Activated CD8-positive, alpha-beta memory T cell treated with anti-CD3 and anti-CD28 coated beads, Interleukin-2, amount 50 U/mL, for 4 hours (primary cell): Measurements from ENCODE around the gene SMARCD1.
"Not testable (repeated sequence)": the region's sequence is repeated elsewhere in the genome, so short reads cannot be mapped to it uniquely, and the experiment has no call there.

Experiments
- DNase-seq: peaks from one replicate; pipeline ENCODE4 v3.0.0-alpha.2; 2020

SMARCD1 gene

GRCh38 chr12:50081096-50081808 is 3.9 kb upstream of the SMARCD1 start:
- DNase-seq, result no peak

DNA sequence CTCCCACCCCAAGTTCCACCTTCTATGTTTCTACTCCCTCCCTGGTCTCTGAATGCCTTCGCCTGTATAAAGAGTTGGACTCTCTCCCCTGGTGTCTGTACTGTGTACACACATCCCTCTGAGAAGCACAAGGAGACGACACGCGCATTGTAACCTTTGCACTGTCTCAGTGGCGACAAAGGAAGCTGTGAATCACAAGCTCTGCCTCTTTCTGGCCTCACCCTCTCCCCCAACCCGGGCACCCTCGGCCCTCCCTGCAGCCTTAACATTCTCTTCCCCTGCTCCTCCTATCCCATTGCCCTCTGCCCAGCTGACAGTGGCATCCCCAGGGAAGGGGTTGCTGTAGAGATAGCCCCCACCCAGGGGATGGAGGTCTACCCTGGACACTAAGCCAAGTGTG is 2.5 kb upstream of the SMARCD1 start:
- DNase-seq, result no peak

- DNase-seq, result no peak
These were observed 1.8 kb upstream of the SMARCD1 start for GRCh38 chr12:50083301-50083700.

- not testable (repeated sequence) for DNase-seq
These were observed 750 bp upstream of the SMARCD1 start for GRCh38 chr12:50084409-50084774.

GRCh38 chr12:50085615-50086072 is 502 bp downstream of the SMARCD1 start:
- DNase-seq, result no peak

DNA sequence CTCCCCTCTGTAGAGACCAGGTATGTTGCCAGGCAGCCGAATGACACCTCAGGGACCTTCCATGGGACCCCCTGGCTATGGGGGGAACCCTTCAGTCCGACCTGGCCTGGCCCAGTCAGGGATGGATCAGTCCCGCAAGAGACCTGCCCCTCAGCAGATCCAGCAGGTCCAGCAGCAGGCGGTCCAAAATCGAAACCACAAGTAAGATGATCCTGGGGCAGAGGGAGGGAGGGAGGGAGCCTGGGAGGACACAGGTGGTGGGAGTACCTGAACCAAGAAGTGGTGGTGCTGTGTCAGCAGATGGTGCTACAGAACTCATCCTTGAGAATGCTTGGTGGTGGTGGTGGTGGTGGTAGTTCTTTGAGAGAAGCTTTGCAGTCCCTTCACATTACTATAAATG is 1.0 kb downstream of the SMARCD1 start:
- DNase-seq, result no peak

DNA sequence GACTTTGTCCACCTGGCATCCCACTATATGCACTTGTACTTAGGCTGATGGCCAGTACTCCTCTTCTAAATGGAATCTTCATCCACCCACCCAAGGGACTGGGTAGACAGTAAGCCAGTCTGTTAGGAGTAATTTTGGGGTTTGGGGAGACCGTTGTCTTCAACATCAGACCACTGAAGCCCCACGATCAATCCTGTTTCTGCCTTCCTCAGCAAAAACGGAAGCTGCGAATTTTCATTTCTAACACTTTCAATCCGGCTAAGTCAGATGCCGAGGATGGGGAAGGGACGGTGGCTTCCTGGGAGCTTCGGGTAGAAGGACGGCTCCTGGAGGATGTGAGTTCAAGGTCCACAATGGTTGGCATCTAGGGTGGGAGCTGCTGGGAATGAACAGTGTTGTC is 2.0 kb downstream of the SMARCD1 start:
- no peak for DNase-seq

- no peak for DNase-seq
These were observed 2.9 kb downstream of the SMARCD1 start for GRCh38 chr12:50087995-50088394.

DNA sequence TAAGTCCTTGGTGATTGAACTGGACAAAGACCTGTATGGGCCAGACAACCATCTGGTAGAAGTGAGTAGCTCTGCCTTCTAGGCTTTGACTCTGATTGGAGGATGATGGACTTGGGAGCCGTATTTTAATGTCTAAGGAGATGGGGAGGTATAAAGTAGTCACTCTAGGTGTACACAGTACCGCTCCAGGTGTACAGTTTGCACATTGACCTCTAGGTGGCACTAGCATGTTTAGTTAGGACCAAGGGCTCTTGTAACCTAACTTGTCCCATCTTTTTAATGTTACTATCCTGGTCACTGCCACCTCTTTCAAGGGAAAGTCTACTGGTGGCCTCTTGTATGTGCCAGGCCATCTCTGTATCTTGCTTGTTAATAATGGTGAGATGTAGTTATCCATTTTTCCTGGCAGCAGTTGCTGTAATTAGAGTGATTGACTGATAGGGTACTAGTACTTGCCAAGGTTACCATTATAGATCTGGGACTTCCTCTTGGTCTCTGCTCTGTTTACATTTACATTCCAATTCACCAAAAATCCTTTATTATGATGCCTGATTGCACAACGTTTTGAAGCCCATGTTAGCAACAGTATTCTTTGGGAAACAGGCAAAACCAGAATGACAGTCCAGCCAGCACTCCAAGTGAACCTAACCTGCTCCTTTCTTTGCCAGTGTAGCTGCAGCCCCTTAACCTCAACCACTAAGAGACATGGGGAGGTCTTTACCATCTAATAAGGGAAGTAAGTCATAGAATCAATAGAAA is 3.6 kb downstream of the SMARCD1 start:
- peak; percentile 52 for DNase-seq

DNA sequence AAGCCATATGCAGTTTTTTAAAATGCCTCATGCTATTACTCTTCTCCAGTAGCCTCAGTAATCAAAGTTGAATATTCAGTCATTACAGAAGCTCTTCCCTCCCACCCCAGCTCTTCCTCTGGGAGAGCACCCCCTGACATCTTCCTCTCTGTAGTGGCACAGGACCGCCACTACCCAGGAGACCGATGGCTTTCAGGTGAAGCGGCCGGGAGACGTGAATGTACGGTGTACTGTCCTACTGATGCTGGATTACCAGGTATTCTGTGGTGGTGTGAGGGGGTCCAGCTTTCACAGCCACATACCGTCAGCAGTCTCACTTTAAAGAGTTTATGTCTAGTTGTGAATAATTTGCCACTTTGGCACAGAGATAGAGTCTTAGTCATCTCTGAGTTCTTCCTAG is 4.6 kb downstream of the SMARCD1 start:
- no peak for DNase-seq

GRCh38 chr12:50090391-50090790 is 5.2 kb downstream of the SMARCD1 start:
- DNase-seq, result no peak

GRCh38 chr12:50097952-50098351 is 12.8 kb downstream of the SMARCD1 start:
- no peak for DNase-seq

DNA sequence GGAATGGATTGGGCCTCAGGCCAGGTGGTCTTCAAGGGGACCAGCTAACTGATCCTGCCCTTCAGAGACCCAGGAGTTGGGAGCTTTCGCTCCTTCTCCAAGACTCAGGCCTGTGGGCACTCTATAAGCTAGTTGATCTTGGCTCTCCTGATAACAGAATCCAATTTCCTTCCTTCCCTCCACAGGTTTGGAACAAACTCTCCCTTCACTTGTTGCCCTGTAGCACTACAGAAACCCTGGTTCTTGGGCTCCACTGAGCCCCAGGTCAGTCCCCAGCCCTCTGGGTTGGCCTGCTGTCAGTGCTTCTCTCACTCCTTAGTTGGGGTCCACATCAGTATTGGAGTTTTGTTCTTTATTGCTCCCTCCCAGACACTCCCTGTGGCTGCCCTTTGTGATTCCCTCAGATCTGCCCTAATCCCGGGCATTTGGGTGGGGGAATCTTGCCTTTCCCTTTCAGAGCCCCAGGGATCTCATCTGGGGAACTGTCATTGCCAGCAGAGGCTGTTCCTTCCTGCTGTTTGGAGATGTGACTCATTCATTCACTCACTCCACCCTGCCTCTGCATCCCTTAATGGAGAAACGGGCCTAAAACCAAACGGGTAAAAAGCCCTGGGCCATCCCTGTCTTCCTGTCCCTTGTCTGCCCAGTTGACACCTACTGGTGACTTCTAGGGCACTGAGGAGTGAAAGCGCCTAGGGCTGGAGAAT is 14.3 kb downstream of the SMARCD1 start:
- DNase-seq, result no peak

GRCh38 chr12:50100561-50100960 is 15.4 kb downstream of the SMARCD1 start:
- no peak for DNase-seq

- DNase-seq, result no peak
These were observed 16.5 kb downstream of the SMARCD1 start for GRCh38 chr12:50101663-50102062.

DNA sequence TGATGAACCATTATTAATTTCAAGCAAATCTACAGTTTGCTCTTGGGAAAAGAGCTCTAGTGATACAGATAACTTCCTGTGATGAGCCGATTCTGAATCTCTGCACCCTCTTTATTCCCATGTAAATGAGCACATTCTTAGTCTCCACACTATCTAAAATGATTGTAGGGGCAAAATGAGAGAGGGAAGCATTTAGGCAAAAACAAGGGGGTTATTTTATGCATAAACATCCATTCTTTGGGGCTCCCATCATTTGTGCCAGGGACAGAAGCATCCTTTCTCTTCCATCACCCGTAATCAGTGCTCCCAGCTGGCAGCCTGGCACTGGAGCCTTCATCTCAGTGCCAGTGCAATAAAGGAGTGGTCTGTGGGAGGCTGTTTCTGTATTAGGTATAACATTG is 17.0 kb downstream of the SMARCD1 start:
- no peak for DNase-seq

DNA sequence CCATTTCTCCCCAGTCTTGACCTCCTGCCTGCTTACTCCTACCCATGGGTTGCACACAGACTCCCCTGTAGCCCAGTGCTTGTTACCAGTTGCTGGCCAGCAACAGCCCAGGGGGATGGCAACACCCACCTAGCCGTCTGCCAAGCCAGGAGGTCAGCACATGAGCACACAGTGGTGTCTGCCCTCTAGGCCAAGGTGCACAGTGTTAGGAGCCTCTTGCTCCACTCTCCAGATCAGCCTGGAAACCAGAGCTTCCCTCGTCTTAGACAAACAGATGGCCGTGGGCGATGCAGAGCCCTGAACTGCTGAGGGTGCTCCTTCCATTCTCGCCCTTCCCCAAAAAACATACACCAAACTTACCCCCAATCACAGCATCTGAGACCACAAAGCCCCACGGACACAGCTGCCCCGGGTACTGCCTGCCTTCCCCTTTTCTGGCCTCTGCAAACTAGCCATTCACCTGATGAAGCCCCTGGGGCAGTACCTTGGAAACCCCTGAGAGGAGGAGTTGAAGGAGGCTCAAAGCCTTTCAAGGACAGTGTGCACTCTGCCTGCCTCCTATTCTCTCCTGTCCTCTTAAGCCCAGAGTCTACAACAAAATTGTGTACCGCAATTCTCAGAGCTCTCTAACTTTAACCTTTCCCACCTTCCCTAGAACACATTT is 17.6 kb downstream of the SMARCD1 start:
- DNase-seq, result no peak

- no peak for DNase-seq
These were observed 18.2 kb downstream of the SMARCD1 start for GRCh38 chr12:50103351-50103750.

DNA sequence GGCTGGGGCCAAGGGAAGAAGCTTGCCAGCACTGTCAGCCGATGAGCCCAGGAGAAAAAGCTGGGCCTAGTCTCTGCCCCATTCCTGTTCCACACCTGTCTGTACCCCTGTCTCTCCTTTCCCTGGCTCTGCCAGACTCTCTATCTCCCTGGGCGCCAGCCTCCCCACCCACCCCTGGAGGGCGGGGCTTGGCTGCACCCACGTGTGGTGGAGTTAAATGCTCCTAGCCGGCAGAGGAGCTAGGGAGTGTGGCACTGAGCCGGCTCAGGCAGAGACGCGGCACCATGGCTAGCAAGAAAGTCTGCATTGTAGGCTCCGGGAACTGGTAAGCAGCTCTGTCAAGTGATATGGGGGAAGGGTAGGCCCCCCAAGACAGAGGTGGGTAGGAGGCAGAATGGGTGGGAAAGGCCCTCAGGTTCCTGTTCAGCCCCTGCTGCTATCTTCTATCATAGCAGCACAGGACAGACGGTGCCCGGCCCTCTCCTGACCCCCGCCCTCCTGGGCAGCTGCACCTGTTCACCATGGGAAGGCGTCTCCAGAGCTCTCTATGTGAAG is 18.7 kb downstream of the SMARCD1 start, which contains the start of gene GPD1:
TSS of gene GPD1 (plus strand) at position 242 of the 555 bp plus-strand sequence. CDS start at position 285, 43 bp downstream.
- no peak for DNase-seq

DNA sequence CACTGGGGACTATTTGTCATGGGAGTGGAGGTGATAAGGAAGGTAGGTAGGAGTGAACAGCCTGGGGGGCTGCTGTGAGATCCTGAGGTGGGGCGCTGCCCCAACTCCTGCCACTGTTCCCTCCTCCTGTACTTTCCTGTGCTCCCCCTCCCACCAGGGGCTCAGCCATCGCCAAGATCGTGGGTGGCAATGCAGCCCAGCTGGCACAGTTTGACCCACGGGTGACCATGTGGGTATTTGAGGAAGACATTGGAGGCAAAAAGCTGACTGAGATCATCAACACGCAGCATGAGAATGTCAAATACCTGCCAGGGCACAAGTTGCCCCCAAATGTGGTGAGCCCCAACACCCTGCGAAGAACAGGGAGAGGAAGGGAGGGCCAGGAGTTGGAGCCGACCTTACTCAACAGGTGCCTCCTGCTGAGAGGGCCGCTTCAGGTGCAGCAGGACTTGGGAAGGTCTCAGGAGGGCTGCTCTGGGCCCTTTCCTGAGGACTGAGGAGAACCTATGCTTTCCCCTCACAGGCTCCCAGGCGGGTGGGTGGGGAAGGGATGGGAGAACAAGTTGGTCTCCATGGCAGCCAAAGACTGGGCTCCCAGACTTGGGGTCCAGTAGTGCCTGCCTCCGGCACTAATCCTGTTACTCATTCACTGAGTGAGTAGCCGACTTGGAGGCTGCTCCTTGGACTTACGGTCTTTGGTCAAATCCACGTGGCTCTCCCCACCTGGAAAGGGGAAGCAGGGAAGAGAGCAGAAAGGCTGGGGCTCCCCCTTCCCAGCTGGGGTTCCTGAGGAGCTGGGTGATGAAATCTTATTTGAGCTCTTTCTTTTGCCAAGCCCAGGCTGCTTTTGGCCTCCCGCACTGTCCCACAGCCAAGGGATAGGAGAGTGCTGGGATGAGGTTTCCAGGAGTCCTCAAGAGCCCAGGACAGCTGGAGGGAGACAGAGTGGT is 19.6 kb downstream of the SMARCD1 start:
- no peak for DNase-seq

- DNase-seq, result no peak
These were observed 20.8 kb downstream of the SMARCD1 start for GRCh38 chr12:50105913-50106450.
